GM19455 (cell line): ENCODE results near the gene NXN.
"Not testable (repeated sequence)": the region's sequence is repeated elsewhere in the genome, so short reads cannot be mapped to it uniquely, and the experiment has no call there.

Source experiments
- ATAC-seq: cut with Tn5 transposase; IDR thresholded peaks from one replicate; pipeline ENCODE4 v1.9.1; 2021; ENCODE audit not compliant: unreplicated experiment

NXN gene

GRCh38 chr17:781805-782731 is 197.5 kb downstream of the NXN start, which contains the start of the genes GLOD4 and MRM3:
Gene GLOD4 (minus strand): TSS chr17:782280. CDS start chr17:782255, 25 bp downstream.
Gene MRM3 (plus strand): TSS chr17:782353. CDS start chr17:782379, 26 bp downstream.
- ATAC-seq: peak; percentile 89

- ATAC-seq: no peak
These were observed 201.5 kb downstream of the NXN start for GRCh38 chr17:778096-778495.

- ATAC-seq: no peak
These were observed 205.3 kb downstream of the NXN start for GRCh38 chr17:774313-774584.

GRCh38 chr17:773467-774312 is 205.9 kb downstream of the NXN start:
- no peak for ATAC-seq

DNA sequence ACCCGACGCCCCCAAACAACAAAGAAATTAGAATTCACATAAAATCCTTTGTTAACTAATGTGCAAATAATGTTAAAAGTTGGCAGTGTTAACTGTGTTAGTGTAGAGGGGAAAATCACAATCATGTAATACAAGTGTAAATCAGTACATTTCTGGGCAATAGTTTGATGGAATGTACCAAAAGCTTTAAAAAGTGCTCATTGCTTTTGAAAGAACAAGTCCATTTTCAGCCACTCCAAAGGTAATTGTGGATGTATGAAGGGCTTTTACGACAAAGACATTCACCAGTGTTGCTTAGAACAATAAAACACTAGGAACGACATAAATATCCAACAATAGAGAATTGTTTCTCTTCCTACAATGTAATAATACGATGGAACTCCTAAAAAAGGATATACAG is 206.6 kb downstream of the NXN start:
- no peak for ATAC-seq

DNA sequence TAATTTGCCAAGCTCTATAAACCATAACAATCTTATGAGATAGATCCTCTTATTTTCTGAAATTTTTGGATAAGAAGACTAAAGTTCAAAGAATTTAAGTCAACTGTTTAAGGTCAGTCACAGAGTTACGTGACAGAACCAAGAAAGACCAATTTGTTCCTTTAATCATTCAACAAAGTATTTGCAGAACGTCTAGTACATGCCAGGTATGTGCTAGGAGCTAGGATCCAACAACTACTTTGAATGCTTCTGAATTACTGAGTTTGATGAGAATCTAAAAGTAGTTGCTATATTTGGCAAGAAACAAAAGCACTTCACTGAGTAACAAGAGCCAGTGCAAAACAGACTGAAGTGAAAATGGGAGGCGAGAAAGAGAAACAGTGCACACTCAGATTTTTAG is 212.5 kb downstream of the NXN start:
- no peak for ATAC-seq

DNA sequence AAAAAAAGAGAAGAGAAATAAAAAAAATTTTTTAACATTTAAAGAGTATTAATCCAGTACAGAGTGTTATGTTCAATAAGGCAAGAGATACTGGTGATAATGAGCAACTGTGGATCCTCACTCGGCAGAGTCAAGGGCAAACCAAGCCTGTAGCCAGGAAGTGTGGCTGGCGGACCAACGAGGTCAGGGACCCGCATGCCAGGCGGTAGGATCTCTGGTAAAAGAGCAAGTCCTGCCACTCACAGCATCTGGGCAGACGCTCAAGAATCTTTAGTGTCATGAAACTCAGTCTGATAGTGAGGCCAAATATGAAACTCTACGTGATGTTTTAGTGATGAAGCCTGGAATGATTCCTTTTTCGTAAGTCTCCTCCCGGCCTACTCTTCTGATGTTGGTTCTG is 219.2 kb downstream of the NXN start:
- ATAC-seq: no peak

- no peak for ATAC-seq
These were observed 219.6 kb downstream of the NXN start for GRCh38 chr17:759964-760363.

DNA sequence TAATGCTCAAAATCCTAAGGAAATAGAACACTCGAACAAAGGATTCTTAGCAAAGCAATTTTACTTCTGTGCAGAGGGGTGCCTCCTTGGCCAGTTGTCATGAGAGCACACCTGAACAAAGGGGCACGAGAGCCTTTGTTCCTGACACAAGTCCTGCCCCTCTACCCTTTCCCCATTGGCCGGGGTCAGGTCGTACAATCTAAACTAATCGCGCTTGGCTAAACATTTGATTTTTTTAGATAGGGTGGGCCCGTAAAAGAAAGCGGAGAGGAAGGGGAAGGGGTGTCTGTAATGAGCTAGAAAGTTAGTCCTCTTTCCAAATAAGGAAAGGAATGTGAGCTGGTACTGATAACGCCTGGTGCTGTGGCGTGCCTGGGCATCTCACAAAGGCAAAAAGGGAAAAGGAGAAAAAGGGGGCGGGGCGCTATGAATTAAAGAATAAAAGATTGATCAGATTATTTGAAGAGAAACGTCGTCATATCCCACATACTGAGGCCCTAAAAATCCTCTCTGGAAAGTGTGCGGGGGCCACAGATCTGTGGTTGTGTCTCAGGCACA is 223.5 kb downstream of the NXN start:
- ATAC-seq: not testable (repeated sequence)

DNA sequence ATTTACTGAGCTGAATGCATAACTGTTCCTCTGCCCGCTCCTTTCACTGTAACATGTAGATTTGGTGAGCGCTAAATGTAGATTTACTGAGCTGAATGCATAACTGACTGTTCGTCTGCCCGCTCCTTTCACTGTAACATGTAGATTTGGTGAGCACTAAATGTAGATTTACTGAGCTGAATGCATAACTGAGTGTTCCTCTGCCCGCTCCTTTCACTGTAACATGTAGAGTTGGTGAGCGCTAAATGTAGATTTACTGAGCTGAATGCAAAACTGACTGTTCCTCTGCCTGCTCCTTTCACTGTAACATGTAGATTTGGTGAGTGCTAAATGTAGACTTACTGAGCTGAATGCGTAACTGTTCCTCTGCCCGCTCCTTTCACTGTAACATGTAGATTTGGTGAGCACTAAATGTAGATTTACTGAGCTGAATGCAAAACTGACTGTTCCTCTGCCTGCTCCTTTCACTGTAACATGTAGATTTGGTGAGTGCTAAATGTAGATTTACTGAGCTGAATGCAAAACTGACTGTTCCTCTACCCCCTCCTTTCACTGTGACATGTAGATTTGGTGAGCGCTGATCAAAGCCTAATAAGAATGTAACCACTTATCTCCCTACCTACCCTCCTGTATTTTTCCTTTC is 224.1 kb downstream of the NXN start:
- ATAC-seq: not testable (repeated sequence)

- no peak for ATAC-seq
These were observed 226.2 kb downstream of the NXN start for GRCh38 chr17:753418-753817.

DNA sequence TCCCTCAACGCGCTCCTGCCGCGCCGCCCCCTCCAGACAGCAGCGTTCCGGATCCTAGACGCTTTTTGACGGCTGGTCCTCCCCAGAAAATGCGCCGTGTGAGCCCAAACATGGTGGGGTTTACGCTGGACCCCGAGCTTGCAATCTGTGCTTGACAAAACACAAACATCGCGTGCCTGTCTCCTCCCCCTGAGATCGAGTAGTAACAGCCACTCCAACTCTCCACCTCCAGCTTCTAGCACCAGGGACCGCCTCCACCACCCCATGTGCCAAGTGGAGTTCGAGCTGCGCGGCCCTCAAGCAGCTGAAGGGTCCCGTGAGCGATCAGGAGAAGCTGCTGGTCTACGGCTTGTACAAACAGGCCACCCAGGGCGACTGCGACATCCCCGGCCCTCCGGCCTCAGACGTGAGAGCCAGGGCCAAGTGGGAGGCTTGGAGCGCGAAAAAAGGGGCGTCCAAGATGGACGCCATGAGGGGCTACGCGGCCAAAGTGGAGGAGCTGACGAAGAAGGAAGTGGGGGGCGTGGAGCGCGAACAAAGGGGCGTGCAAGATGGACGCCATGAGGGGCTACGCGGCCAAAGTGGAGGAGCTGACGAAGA is 226.9 kb downstream of the NXN start:
- no peak for ATAC-seq

DNA sequence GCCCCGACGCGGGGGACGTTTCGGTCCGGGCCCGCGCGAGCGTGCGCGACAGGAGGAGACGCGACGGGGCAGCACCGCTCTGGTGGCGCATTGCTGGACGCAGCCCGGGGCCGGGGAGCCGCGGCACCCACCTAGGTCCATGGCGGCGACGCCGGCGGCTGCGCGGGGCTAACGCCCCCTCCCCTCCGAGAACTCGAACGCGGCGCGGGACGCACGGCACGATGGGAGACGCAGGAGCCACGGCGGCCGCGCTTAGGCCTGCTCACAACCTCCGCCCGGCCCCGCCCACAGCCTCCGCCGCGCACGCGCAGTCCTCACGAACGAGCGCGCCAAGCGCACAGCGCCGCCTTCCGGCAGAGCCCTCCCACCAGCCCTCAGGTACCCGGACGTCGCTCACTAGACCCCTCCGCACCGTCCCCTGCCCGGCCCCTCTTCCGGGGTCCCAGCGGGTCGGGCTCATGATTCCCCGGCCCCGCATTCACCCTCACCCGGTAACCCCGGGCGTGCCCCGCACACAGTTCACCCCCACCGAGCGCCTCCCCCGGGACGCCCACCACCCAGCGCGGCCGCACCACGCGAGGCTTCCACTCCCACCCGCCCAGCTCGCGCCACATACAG is 227.5 kb downstream of the NXN start, which contains the start of gene GEMIN4:
Gene GEMIN4, minus strand, starts transcription at position 263 of the 618 bp plus-strand sequence. Its CDS starts 122 bp downstream, at position 141.
- ATAC-seq: peak; percentile 75

DNA sequence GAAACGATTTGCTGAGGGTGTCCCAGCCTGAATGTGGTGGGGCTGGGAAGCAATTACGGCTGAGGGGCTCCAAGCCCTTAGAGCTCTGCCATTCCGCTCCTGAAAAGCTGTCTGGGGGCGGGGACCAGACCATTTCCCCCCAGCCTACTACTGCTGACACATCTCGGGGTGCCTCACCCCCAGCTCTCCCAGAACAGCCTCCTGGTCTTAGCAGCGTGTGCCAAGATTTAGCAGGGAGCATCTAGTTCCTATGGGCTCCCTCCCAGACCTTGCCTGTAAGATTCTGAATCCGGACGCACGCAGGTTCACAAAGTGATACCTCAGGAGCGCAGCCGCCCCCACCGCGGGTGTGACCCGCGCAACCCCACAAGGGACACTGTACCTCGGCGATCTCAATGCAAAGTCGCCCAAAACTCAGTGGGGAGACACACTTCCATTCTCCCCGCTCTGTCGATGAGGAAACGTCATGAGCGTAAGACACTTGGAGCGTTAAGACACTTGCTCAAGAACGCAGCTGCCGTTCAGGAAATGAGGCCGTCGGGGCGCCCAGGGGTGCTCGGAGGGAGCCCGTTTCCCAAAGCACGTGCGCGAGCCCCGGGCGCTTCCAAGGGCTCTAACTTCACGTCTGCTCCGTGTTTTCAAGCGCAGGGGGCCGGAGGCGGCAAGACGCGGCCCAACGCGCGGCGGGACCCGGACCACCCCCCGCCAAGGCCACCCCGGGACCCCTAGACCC is 228.1 kb downstream of the NXN start:
- peak; percentile 44 for ATAC-seq

- no peak for ATAC-seq
These were observed 229.0 kb downstream of the NXN start for GRCh38 chr17:750431-751037.

DNA sequence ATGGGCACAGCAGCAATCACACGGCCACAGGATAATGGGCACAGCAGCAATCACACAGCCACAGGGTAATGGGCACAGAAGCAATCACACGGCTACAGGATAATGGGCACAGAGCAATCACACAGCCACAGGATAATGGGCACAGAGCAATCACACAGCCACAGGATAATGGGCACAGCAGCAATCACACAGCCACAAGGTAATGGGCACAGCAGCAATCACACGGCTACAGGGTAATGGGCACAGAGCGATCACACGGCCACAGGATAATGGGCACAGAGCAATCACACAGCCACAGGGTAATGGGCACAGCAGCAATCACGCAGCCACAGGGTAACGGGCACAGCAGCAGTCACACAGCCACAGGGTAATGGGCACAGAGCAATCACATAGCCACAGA is 230.2 kb downstream of the NXN start:
- not testable (repeated sequence) for ATAC-seq
